ENCODE measurements around the gene PKHD1. TPM values are rescaled to one million over a fixed set of nuclear protein-coding genes. Genes with fewer than 3 reads are reported as not detected.

Gene PKHD1
- total and polyA plus RNA-seq, 2 of the 8 experiments (the other 6 are each of a cell fraction or from before 2014, with no cell fraction given) = 0.06 to 0.09 TPM

GRCh38 chr6:52050051-52050405, 37.4 kb downstream of the PKHD1 start:
- FAIRE-seq (no peak), DNase-seq (ENCODE audit: low read depth in 1 of 2, low spot score in 2 of 2) (no peak)
- Histone ChIP-seq H4K20me1 (replicated peaks in 1 of 2; ENCODE audit: control insufficient read depth in 1 of 2, insufficient read depth in 2 of 2, low read length in 2 of 2) (no peaks in the 10 kb centered on the region), H3K23me2 (ENCODE audit: low read depth, low read length) (no peaks in the 10 kb centered on the region), H3K79me1 (ENCODE audit: low read depth, low read length) (no peaks in the 10 kb centered on the region), H4K91ac (replicated peaks; ENCODE audit: insufficient read length, low read length) (no peak overlapping the region), H2BK12ac (ENCODE audit: low read depth, low read length) (no peak overlapping the region), H3K9me3 (ENCODE audit: insufficient read depth in 2 of 2, low read depth in 1 of 2, low read length in 1 of 2) (no peaks in the 10 kb centered on the region), H3K4me3 (ENCODE audit: extremely low read depth in 1 of 4, insufficient read depth in 2 of 4, low read depth in 3 of 4, low read length in 4 of 4) (no peak overlapping the region), H3K27ac (ENCODE audit: low read depth, low read length) (no peak overlapping the region), H3K36me3 (ENCODE audit: control insufficient read depth in 2 of 4, insufficient read depth in 4 of 4, low read length in 3 of 4) (no peaks in the 10 kb centered on the region), H3K9ac (replicated peaks in 1 of 4; ENCODE audit: extremely low read depth in 1 of 4, low read depth in 3 of 4, low read length in 3 of 4) (no peak overlapping the region), H3K56ac (replicated peaks; ENCODE audit: insufficient read length, low read depth, low read length) (no peak overlapping the region), H4K5ac (ENCODE audit: insufficient read length, low read depth, low read length) (no peak overlapping the region), H2AFZ (ENCODE audit: low read length) (0 out of 2 replicates have a peak overlapping the region, but pooled peaks have one; percentile 1), H3K23ac (ENCODE audit: insufficient read length) (no peak overlapping the region), H3K4me2 (ENCODE audit: insufficient read depth in 1 of 2, low read depth in 2 of 2, low read length in 2 of 2) (no peak overlapping the region), H3K4ac (replicated peaks; ENCODE audit: insufficient read length, low read depth, low read length) (no peak overlapping the region), H3K79me2 (ENCODE audit: control insufficient read depth in 1 of 2, insufficient read depth in 2 of 2, low read length in 2 of 2) (no peaks in the 10 kb centered on the region), H3K4me1 (replicated peaks in 1 of 4; ENCODE audit: control insufficient read depth in 3 of 4, insufficient read depth in 4 of 4, low read length in 3 of 4) (no peaks in the 10 kb centered on the region; a peak in 1 of 7 replicates), H2BK5ac (ENCODE audit: low read depth, low read length) (no peak overlapping the region), H2AK5ac (ENCODE audit: low read depth, low read length) (no peak overlapping the region), H2BK20ac (ENCODE audit: low read length) (no peak overlapping the region), H2BK15ac (ENCODE audit: low read length) (no peak overlapping the region), H3K27me3 (replicated peaks in 1 of 4; ENCODE audit: control insufficient read depth in 3 of 4, extremely low read depth in 1 of 4, insufficient read depth in 3 of 4, low read length in 3 of 4) (no peaks in the 10 kb centered on the region; a peak in 1 of 7 replicates), H2BK120ac (replicated peaks; ENCODE audit: low read depth, low read length) (no peak overlapping the region), H3K14ac (ENCODE audit: insufficient read length) (no peak overlapping the region), H3K18ac (ENCODE audit: extremely low read depth, low read length) (no peak overlapping the region), H4K8ac (ENCODE audit: extremely low read depth, insufficient read depth, low read length) (no peak overlapping the region)
- ChIA-PET POLR2A (ENCODE audit: partially characterized antibody) (interaction anchor here (1.0 kb wide), 1 partner anchor 233 kb away, joined by 4 read pairs; no protein-coding TSS in a partner anchor), CTCF (ENCODE audit: partially characterized antibody) (interaction anchor here (0.6 to 5.1 kb wide), 51 partner anchors 8 to 1462 kb away, joined by 3 to 30 read pairs (median 3); partner anchors contain the start of gene TFAP2B)
- TF ChIP-seq EZH2 (IDR thresholded peaks at IDR 0.05; ENCODE audit: low read depth, low read length, severe bottlenecking) = no peak
- TF ChIP-seq GTF2F1 (IDR thresholded peaks at IDR 0.05; ENCODE audit: borderline replicate concordance, low read depth, low read length) = no peak
- TF ChIP-seq CHD2 (IDR thresholded peaks at IDR 0.05; ENCODE audit: low read length) = no peak
- TF ChIP-seq CBX8 (IDR thresholded peaks at IDR 0.05; ENCODE audit: borderline replicate concordance, low read depth, low read length) = no peak
- whole genome bisulfite sequencing, 2 experiments (ENCODE audit: extremely low coverage in 1 of 2, insufficient coverage in 1 of 2, insufficient read length in 1 of 2, insufficient replicate concordance in 2 of 2, low coverage in 1 of 2, low lambda C conversion rate in 2 of 2, missing lambda C conversion rate in 1 of 2) = 84% methylated on average over 7 of the region's 7 CpGs; no CpG with 5 or more reads in 1 of the 2 experiments

All from H1 (cell line).